PC-3 (cell line): ENCODE results near the gene PADI6.

Experiments used
- EZH2 ChIP-seq: fragments of 300-600 bp; sonication (generic); IDR thresholded peaks from one replicate; pipeline ENCODE4 v1.6.1; 2017; ENCODE audit warnings: antibody characterized with exemption, mild to moderate bottlenecking, low read length; ENCODE audit not compliant: unreplicated experiment
- TF ChIP-seq, protein P1 (sequence below): fragments of 300-600 bp; sonication (generic); conservative IDR thresholded peaks from 2 replicates; pipeline ENCODE4 v1.5.1; 2017; ENCODE audit warnings: antibody characterized with exemption, low read depth, mild to moderate bottlenecking, low read length

DNA sequence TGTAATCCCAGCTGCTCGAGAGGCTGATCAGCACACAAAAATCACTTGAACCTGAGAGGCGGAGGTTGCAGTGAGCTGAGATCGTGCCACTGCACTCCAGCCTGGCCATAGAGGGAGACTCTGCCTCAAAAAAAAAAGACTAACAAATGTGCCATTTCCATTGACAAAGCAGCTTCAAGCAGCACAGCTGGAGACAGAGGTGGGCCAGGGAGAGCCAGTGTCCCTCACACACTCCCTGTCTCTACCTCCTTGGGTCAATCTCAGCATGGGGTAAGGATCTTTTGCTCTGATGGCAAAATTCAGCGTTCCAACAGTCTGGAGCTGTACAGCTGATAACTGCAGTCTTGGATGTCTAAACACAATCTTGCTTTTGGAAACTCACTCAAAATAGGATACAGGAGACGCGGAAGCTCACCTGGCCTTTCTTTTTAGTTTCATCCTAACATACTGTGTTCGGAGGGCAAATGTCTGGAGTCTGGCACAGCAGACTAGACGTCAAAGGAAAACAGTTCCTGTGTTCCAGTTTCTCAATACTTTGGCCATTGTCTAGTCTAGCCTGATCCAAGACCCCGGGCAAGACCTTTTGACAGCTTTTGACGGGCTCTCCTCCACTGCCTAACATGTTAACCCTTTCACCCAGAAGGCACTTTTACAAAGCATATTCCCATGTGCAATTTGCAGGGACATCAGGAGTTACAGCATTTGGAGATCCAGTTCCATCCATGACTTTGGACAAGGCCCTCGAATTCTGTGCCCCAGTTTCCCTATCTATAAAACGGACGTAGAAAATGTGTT lies 64.6 kb downstream of the PADI6 start:
- TF ChIP-seq, protein P1, sequence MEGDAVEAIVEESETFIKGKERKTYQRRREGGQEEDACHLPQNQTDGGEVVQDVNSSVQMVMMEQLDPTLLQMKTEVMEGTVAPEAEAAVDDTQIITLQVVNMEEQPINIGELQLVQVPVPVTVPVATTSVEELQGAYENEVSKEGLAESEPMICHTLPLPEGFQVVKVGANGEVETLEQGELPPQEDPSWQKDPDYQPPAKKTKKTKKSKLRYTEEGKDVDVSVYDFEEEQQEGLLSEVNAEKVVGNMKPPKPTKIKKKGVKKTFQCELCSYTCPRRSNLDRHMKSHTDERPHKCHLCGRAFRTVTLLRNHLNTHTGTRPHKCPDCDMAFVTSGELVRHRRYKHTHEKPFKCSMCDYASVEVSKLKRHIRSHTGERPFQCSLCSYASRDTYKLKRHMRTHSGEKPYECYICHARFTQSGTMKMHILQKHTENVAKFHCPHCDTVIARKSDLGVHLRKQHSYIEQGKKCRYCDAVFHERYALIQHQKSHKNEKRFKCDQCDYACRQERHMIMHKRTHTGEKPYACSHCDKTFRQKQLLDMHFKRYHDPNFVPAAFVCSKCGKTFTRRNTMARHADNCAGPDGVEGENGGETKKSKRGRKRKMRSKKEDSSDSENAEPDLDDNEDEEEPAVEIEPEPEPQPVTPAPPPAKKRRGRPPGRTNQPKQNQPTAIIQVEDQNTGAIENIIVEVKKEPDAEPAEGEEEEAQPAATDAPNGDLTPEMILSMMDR: no peak
- TF ChIP-seq EZH2: no peak
